Measurements from ENCODE around the gene TBC1D22A. TPM values are rescaled to one million over a fixed set of nuclear protein-coding genes. Genes with fewer than 3 reads are reported as not detected.

Gene TBC1D22A
- total RNA-seq, 1 donor from 2014 or later: 10.6 TPM

DNA sequence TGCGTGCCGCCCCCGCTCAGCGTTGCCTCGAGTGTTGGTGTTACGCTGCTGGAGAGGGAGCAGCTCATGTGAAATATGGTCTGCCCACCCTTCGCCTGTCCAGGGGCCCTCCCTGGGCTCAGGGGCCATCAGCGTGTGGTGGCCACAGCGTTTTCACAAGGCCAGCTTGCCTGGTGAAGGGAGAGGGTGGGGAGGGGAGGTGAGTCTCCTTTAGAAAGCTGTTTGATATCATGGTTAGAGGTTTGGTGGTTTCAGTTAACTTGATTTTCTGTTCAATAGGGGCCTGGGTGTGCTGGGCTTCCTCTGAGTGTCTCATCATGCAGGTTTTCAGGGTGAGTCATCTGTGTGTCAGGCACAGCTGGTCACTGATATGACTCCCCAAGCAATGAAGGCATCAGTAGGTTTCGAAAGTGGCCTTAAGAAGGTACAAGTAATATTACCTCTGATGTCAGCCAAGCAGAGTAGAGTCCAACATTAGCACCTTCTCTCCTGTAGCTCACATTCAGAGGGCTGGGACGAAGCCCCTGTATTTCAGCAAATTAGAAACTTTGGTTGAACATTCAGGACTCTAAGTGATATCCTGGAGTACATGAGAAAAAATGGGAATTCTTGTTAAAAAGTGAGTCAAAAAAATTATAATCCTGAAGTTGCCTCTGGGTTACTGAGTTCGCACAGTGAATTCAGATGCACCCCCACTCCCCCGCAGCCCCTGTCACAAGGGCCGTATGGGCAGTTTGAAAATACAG is 172.5 kb downstream of the TBC1D22A start:
- Histone ChIP-seq H3K9me3 (ENCODE audit: low read depth) (no peaks in the 10 kb centered on the region), H2AFZ (replicated peaks) (no peak overlapping the region), H3F3A (ENCODE audit: low read depth) (no peaks in the 10 kb centered on the region), H3K79me2 (ENCODE audit: low read depth) (no peaks in the 10 kb centered on the region), H3K4me2 (no peak overlapping the region), H3K27me3 (no peaks in the 10 kb centered on the region), H3K36me3 (no peaks in the 10 kb centered on the region), H3K27ac (no peak overlapping the region), H4K20me1 (ENCODE audit: low read depth) (no peaks in the 10 kb centered on the region), H3K9ac (no peak overlapping the region), H3K4me1 (no peaks in the 10 kb centered on the region), H3K4me3 (no peak overlapping the region)
- H3K4me3 Mint-ChIP-seq: no peak overlapping the region
- H3K4me1 Mint-ChIP-seq: peaks cover 29% of the 10 kb centered on the region
- no peaks in the 10 kb centered on the region for H3K9me3 Mint-ChIP-seq
- H3K27ac Mint-ChIP-seq: no peak overlapping the region
- H3K27me3 Mint-ChIP-seq (ENCODE audit: insufficient read depth, low read depth): no peaks in the 10 kb centered on the region
- DNase-seq (ENCODE audit: low spot score): no peak
- TF ChIP-seq, protein P1, sequence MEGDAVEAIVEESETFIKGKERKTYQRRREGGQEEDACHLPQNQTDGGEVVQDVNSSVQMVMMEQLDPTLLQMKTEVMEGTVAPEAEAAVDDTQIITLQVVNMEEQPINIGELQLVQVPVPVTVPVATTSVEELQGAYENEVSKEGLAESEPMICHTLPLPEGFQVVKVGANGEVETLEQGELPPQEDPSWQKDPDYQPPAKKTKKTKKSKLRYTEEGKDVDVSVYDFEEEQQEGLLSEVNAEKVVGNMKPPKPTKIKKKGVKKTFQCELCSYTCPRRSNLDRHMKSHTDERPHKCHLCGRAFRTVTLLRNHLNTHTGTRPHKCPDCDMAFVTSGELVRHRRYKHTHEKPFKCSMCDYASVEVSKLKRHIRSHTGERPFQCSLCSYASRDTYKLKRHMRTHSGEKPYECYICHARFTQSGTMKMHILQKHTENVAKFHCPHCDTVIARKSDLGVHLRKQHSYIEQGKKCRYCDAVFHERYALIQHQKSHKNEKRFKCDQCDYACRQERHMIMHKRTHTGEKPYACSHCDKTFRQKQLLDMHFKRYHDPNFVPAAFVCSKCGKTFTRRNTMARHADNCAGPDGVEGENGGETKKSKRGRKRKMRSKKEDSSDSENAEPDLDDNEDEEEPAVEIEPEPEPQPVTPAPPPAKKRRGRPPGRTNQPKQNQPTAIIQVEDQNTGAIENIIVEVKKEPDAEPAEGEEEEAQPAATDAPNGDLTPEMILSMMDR (IDR thresholded peaks at IDR 0.05): no peak
- TF ChIP-seq EZH2phosphoT487 (IDR thresholded peaks at IDR 0.05): no peak
- no peak for TF ChIP-seq EZH2 (IDR thresholded peaks at IDR 0.05)
- peaks cover 13% of the 10 kb centered on the region for H3K36me3 Mint-ChIP-seq

DNA sequence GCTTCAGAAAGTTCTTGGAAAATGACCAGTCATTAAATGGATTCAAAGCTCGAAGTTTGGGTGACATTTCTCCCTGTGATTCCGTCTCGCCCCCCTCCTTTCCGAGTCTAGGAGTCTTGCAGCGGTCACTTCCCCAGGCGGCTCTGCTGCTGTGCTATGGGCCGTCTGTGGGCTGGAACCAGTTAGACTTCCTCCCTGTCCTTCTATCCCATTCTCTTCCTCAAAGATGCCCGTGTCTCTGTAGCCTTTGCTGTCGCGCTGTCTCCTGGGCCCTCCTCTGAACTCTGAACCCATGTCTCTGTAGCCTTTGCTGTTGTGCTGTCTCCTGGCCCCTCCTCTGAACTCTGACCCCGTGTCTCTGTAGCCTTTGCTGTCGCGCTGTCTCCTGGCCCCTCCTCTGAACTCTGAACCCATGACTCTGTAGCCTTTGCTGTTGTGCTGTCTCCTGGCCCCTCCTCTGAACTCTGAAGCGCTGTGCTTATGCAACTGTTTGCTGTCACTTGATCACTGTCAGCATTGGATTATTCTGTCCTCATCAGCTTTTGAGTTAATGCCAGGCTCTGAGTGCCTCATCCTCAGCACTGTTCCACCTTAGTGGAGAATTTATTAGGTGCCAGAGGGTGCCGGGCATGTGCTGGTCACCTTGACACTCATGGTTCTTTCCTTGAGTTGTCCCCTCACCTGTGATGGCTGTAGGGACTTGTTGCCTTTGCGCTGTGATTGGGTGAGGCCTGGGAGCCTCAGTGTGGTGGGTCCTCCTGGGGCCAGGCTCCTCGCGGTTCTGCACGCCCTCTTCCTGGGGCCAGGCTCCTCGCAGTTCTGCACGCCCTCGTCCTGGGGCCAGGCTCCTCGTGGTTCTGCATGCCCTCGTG is 173.3 kb downstream of the TBC1D22A start:
- Histone ChIP-seq H3K79me2 (ENCODE audit: low read depth) (no peaks in the 10 kb centered on the region), H3K27me3 (no peaks in the 10 kb centered on the region), H3F3A (ENCODE audit: low read depth) (no peaks in the 10 kb centered on the region), H3K4me2 (no peak overlapping the region), H3K27ac (no peak overlapping the region), H2AFZ (replicated peaks) (no peak overlapping the region), H3K4me3 (no peak overlapping the region), H3K9me3 (ENCODE audit: low read depth) (no peaks in the 10 kb centered on the region), H4K20me1 (ENCODE audit: low read depth) (no peaks in the 10 kb centered on the region), H3K4me1 (no peaks in the 10 kb centered on the region), H3K36me3 (no peaks in the 10 kb centered on the region), H3K9ac (no peak overlapping the region)
- no peak for DNase-seq (ENCODE audit: low spot score)
- no peaks in the 10 kb centered on the region for H3K9me3 Mint-ChIP-seq
- H3K27me3 Mint-ChIP-seq (ENCODE audit: insufficient read depth, low read depth): no peaks in the 10 kb centered on the region
- H3K4me1 Mint-ChIP-seq: peaks cover 29% of the 10 kb centered on the region
- H3K27ac Mint-ChIP-seq: peak overlapping the region; percentile 55
- no peak for TF ChIP-seq EZH2 (IDR thresholded peaks at IDR 0.05)
- TF ChIP-seq, protein P1 (IDR thresholded peaks at IDR 0.05): no peak
- no peak for TF ChIP-seq EZH2phosphoT487 (IDR thresholded peaks at IDR 0.05)
- peaks cover 13% of the 10 kb centered on the region for H3K36me3 Mint-ChIP-seq
- no peak overlapping the region for H3K4me3 Mint-ChIP-seq

DNA sequence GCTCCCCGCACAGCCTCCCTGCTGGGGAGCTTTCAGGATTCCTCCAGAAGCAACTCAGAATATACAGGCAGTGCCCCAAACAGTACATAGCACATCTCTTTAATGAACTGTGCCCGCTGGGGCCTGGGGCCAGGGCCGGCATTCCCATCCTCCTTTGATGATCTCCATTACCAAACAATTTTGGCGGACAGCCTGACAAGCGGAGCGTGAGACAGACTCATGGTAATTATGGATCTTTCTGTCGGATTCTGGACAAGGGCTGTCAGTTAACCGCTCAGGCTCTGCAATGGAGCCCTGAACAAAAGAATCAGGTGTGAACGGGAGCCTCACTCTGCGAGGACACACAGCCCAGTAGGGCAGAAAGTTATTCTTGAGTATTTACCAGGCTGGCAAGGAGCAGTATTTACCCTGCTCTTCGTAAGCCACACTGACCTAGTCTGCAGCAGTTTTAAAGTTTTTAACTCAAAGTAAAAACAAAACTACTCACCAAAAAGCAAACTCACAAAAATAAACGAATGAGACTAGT is 174.0 kb downstream of the TBC1D22A start:
- H3F3A ChIP-seq (ENCODE audit: low read depth): no peaks in the 10 kb centered on the region
- peaks cover 29% of the 10 kb centered on the region for H3K4me1 Mint-ChIP-seq
- no peak for TF ChIP-seq EZH2phosphoT487 (IDR thresholded peaks at IDR 0.05)
- no peak for TF ChIP-seq EZH2 (IDR thresholded peaks at IDR 0.05)
- TF ChIP-seq, protein P1 (IDR thresholded peaks at IDR 0.05): no peak
- H3K4me3 ChIP-seq: no peak overlapping the region
- H2AFZ ChIP-seq (replicated peaks): no peak overlapping the region
- no peaks in the 10 kb centered on the region for H3K36me3 ChIP-seq
- no peak for DNase-seq (ENCODE audit: low spot score)
- H3K4me2 ChIP-seq: no peak overlapping the region
- no peak overlapping the region for H3K27ac Mint-ChIP-seq
- H4K20me1 ChIP-seq (ENCODE audit: low read depth): no peaks in the 10 kb centered on the region
- peaks cover 13% of the 10 kb centered on the region for H3K36me3 Mint-ChIP-seq
- H3K79me2 ChIP-seq (ENCODE audit: low read depth): no peaks in the 10 kb centered on the region
- H3K9me3 ChIP-seq (ENCODE audit: low read depth): no peaks in the 10 kb centered on the region
- H3K4me1 ChIP-seq: no peaks in the 10 kb centered on the region
- no peak overlapping the region for H3K9ac ChIP-seq
- H3K27me3 ChIP-seq: no peaks in the 10 kb centered on the region
- no peaks in the 10 kb centered on the region for H3K27me3 Mint-ChIP-seq (ENCODE audit: insufficient read depth, low read depth)
- no peaks in the 10 kb centered on the region for H3K9me3 Mint-ChIP-seq
- H3K4me3 Mint-ChIP-seq: no peak overlapping the region
- no peak overlapping the region for H3K27ac ChIP-seq

Measured in neural progenitor cell (in vitro differentiated cells).